ENCODE data around the gene DAGLA. TPM values are rescaled to one million over a fixed set of nuclear protein-coding genes. Genes with fewer than 3 reads are reported as not detected.
A peak's percentile ranks its signal among the peaks of the same experiment; 100 is the strongest.

Gene DAGLA
- total and polyA plus RNA-seq, 2 of the 13 experiments (the other 11 are each of a cell fraction or from before 2014, with no cell fraction given): 2.6 to 3.9 TPM

DNA sequence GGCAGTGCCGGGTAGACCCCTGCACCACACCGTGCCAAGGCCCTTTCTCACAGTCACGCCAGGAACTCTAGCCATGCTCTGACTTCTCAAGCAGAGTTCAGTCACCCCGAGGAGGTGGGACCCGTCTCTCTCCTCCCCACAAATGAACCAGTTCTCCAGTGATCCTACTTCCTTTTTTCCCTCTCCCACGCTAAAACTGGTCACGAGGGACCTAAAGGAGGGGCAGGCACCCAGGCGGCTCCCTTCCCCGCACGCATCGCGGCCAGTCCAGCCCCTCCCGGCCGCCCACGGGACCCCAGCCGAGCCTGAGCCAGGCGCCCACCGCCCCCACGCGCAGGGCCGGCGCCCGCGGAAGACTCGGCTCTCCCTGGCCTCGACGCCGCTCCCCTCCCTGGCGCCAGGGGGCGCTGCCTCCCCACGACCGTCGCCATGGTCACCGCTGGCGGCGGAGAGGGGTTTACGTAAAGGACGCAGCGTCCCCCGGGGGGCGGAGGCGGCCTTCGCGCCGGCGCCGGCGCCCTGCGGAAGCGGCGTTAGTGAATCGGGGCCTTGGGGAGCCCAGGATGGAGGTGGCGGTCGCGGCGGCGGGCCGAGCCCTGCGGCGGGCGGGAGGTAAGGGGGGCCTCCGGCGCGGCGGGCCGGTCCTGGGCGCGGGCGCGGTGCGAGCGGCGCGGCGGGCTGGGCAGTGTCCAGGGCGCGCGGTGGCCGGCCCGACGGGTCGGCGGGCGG is at the start of gene DAGLA (continued):
- TF ChIP-seq ZHX1 (CRISPR knock-in tag; IDR thresholded peaks at IDR 0.05; ENCODE audit: low read depth): no peak
- 0 out of 2 replicates have a peak, but pooled peaks have one; percentile 24 for TF ChIP-seq ARID5B (CRISPR knock-in tag; IDR thresholded peaks at IDR 0.05)
- no peak for TF ChIP-seq ZNF260 (CRISPR knock-in tag; IDR thresholded peaks at IDR 0.05; ENCODE audit: borderline replicate concordance, low read depth)
- peak; percentile 72 for TF ChIP-seq RBFOX2 (IDR thresholded peaks at IDR 0.05; ENCODE audit: low read depth, low read length)
- peak; percentile 35; the same call in 1 of the 2 replicates for TF ChIP-seq MED1 (CRISPR knock-in tag; IDR thresholded peaks at IDR 0.05)
- TF ChIP-seq, protein P1, sequence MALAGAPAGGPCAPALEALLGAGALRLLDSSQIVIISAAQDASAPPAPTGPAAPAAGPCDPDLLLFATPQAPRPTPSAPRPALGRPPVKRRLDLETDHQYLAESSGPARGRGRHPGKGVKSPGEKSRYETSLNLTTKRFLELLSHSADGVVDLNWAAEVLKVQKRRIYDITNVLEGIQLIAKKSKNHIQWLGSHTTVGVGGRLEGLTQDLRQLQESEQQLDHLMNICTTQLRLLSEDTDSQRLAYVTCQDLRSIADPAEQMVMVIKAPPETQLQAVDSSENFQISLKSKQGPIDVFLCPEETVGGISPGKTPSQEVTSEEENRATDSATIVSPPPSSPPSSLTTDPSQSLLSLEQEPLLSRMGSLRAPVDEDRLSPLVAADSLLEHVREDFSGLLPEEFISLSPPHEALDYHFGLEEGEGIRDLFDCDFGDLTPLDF (CRISPR knock-in tag; IDR thresholded peaks at IDR 0.05): no peak
- no peak for TF ChIP-seq ELK4 (CRISPR knock-in tag; IDR thresholded peaks at IDR 0.05; ENCODE audit: borderline replicate concordance)
- peak; percentile 41; the same call in 1 of the 2 replicates for TF ChIP-seq GABPB1 (CRISPR knock-in tag; IDR thresholded peaks at IDR 0.05)
- TF ChIP-seq, protein P2, sequence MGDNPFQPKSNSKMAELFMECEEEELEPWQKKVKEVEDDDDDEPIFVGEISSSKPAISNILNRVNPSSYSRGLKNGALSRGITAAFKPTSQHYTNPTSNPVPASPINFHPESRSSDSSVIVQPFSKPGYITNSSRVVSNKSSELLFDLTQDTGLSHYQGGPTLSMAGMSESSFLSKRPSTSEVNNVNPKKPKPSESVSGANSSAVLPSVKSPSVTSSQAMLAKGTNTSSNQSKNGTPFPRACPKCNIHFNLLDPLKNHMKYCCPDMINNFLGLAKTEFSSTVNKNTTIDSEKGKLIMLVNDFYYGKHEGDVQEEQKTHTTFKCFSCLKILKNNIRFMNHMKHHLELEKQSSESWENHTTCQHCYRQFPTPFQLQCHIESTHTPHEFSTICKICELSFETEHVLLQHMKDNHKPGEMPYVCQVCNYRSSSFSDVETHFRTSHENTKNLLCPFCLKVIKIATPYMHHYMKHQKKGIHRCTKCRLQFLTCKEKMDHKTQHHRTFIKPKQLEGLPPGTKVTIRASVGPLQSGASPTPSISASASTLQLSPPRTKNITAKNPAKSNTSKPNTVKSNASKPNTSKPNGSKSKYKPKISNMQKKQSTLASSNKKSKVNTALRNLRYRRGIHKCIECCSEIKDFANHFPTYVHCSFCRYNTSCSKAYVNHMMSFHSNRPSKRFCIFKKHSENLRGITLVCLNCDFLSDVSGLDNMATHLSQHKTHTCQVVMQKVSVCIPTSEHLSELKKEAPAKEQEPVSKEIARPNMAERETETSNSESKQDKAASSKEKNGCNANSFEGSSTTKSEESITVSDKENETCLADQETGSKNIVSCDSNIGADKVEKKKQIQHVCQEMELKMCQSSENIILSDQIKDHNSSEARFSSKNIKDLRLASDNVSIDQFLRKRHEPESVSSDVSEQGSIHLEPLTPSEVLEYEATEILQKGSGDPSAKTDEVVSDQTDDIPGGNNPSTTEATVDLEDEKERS (CRISPR knock-in tag; IDR thresholded peaks at IDR 0.05): no peak
- no peak for TF ChIP-seq NCOA5 (CRISPR knock-in tag; IDR thresholded peaks at IDR 0.05)
- TF ChIP-seq ZNF790 (CRISPR knock-in tag; IDR thresholded peaks at IDR 0.05; ENCODE audit: borderline replicate concordance): no peak
- TF ChIP-seq, protein P3, sequence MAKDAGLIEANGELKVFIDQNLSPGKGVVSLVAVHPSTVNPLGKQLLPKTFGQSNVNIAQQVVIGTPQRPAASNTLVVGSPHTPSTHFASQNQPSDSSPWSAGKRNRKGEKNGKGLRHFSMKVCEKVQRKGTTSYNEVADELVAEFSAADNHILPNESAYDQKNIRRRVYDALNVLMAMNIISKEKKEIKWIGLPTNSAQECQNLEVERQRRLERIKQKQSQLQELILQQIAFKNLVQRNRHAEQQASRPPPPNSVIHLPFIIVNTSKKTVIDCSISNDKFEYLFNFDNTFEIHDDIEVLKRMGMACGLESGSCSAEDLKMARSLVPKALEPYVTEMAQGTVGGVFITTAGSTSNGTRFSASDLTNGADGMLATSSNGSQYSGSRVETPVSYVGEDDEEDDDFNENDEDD (CRISPR knock-in tag; IDR thresholded peaks at IDR 0.05; ENCODE audit: borderline replicate concordance): no peak; the same call in 1 of the 2 replicates
- no peak for TF ChIP-seq SMAD9 (CRISPR knock-in tag; IDR thresholded peaks at IDR 0.05)
- 0 out of 2 replicates have a peak, but pooled peaks have one; percentile 35 for TF ChIP-seq BORCS8-MEF2B (CRISPR knock-in tag; IDR thresholded peaks at IDR 0.05)
